ENCODE data around the gene RAC2.

Gene RAC2

GRCh38 chr22:37244114-37244921, at the start of gene RAC2:
Gene RAC2 (minus strand): TSS chr22:37244269. CDS start chr22:37244148, 121 bp downstream.
- no peak for DNase-seq

- DNase-seq, result no peak
Observed at GRCh38 chr22:37293172-37293571, 49.1 kb upstream of the RAC2 start.

GRCh38 chr22:37292641-37293040, 48.6 kb upstream of the RAC2 start:
- DNase-seq, result no peak

GRCh38 chr22:37291559-37292298, 47.7 kb upstream of the RAC2 start:
- DNase-seq, result no peak

GRCh38 chr22:37290737-37291136, 46.7 kb upstream of the RAC2 start:
- no peak for DNase-seq

- DNase-seq, result no peak
Observed at GRCh38 chr22:37289156-37289735, 45.2 kb upstream of the RAC2 start.

- no peak for DNase-seq
Observed at GRCh38 chr22:37288521-37288920, 44.5 kb upstream of the RAC2 start.

GRCh38 chr22:37287550-37287951, 43.5 kb upstream of the RAC2 start:
- DNase-seq, result no peak

GRCh38 chr22:37285937-37286336, 41.9 kb upstream of the RAC2 start:
- DNase-seq, result no peak

- no peak for DNase-seq
Observed at GRCh38 chr22:37284805-37285355, 40.8 kb upstream of the RAC2 start.

GRCh38 chr22:37284126-37284804, 40.2 kb upstream of the RAC2 start:
- DNase-seq, result no peak

GRCh38 chr22:37283393-37283937, 39.4 kb upstream of the RAC2 start:
- no peak for DNase-seq

GRCh38 chr22:37282385-37282677, 38.3 kb upstream of the RAC2 start, which contains the start of gene CYTH4:
Gene CYTH4 (plus strand): TSS chr22:37282508. CDS start chr22:37282570, 62 bp downstream.
- DNase-seq, result no peak

GRCh38 chr22:37281646-37282384, 37.7 kb upstream of the RAC2 start:
- DNase-seq, result no peak

- DNase-seq, result no peak
Observed at GRCh38 chr22:37281195-37281594, 37.1 kb upstream of the RAC2 start.

- no peak for DNase-seq
Observed at GRCh38 chr22:37280718-37281117, 36.6 kb upstream of the RAC2 start.

GRCh38 chr22:37279331-37280181, 35.5 kb upstream of the RAC2 start:
- DNase-seq, result no peak

GRCh38 chr22:37278261-37278660, 34.2 kb upstream of the RAC2 start:
- DNase-seq, result no peak

GRCh38 chr22:37277384-37277783, 33.3 kb upstream of the RAC2 start:
- no peak for DNase-seq

GRCh38 chr22:37276776-37277175, 32.7 kb upstream of the RAC2 start:
- DNase-seq, result no peak

GRCh38 chr22:37275622-37276021, 31.6 kb upstream of the RAC2 start:
- DNase-seq, result no peak
